Type B pancreatic cell (in vitro differentiated cells): Measurements from ENCODE around the gene MCTP1. TPM values are rescaled to one million over a fixed set of nuclear protein-coding genes. Genes with fewer than 3 reads are reported as not detected.

ENCODE experiments used
- DNase-seq: peaks from one replicate; pipeline ENCODE4 v3.0.0; 2021; ENCODE audit warnings: mixed read lengths; ENCODE audit not compliant: unreplicated experiment; ENCODE audit errors: extremely low spot score
- H3K27ac Mint-ChIP-seq: 2 replicates; pipeline ENCODE4 v1.8.0; 2021; ENCODE audit warnings: mild to moderate bottlenecking, mixed read lengths
- H3K27me3 Mint-ChIP-seq: 2 replicates; pipeline ENCODE4 v1.8.0; 2021; ENCODE audit warnings: mixed read lengths
- H3K36me3 Mint-ChIP-seq: 2 replicates; pipeline ENCODE4 v1.8.0; 2021; ENCODE audit warnings: mixed read lengths
- H3K4me1 Mint-ChIP-seq: one replicate; pipeline ENCODE4 v1.8.0; 2021; ENCODE audit warnings: mixed read lengths; ENCODE audit not compliant: unreplicated experiment
- H3K4me3 Mint-ChIP-seq: 2 replicates; pipeline ENCODE4 v1.8.0; 2021; ENCODE audit warnings: mild to moderate bottlenecking, mixed read lengths
- H3K9me3 Mint-ChIP-seq: 2 replicates; pipeline ENCODE4 v1.8.0; 2021; ENCODE audit warnings: mixed read lengths
- CTCF ChIP-seq: fragments of 200-600 bp; sonication (generic); conservative IDR thresholded peaks from 2 replicates; pipeline ENCODE4 v1.5.0; 2021; ENCODE audit warnings: antibody characterized with exemption, mild to moderate bottlenecking
- total RNA-seq: library from RNA; stranded (reverse); gene quantifications from 2 replicates; pipeline ENCODE4 v1.2.1, GENCODE V29; 2021; ENCODE audit warnings: low replicate concordance

MCTP1 gene
- total RNA-seq, 1 donor from 2014 or later = 4.6 TPM

GRCh38 chr5:95252801-95253200 is 32.1 kb downstream of the MCTP1 start:
- H3K4me1 Mint-ChIP-seq = no peaks in the 10 kb centered on the region
- no peaks in the 10 kb centered on the region for H3K9me3 Mint-ChIP-seq
- DNase-seq = no peak
- no peak overlapping the region for H3K4me3 Mint-ChIP-seq
- no peak overlapping the region for H3K27ac Mint-ChIP-seq
- no peak for TF ChIP-seq CTCF
- H3K27me3 Mint-ChIP-seq = no peaks in the 10 kb centered on the region
- no peaks in the 10 kb centered on the region for H3K36me3 Mint-ChIP-seq

GRCh38 chr5:95251185-95251584 is 33.7 kb downstream of the MCTP1 start:
- H3K27me3 Mint-ChIP-seq = no peaks in the 10 kb centered on the region
- H3K36me3 Mint-ChIP-seq = no peaks in the 10 kb centered on the region
- no peaks in the 10 kb centered on the region for H3K9me3 Mint-ChIP-seq
- no peak for TF ChIP-seq CTCF
- no peak for DNase-seq
- H3K4me3 Mint-ChIP-seq = no peak overlapping the region
- no peak overlapping the region for H3K27ac Mint-ChIP-seq
- H3K4me1 Mint-ChIP-seq = no peaks in the 10 kb centered on the region

DNA sequence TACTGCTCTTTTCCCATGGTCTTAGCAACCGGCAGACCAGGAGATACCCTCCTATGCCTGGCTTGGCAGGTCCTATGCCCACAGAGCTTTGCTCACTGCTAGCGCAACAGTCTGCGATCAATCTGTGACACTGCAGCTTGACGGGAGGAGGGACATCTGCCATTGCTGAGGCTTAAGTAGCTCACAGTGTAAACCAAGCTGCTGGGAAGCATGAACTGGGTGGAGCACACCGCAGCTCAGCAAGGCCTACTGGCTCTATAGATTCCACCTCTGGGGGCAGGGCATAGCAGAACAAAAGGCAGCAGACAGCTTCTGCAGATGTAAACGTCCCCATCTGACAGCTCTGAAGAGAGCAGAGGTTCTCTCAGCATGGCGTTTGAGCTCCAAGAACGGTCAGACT is 40.4 kb downstream of the MCTP1 start:
- TF ChIP-seq CTCF = no peak
- no peaks in the 10 kb centered on the region for H3K36me3 Mint-ChIP-seq
- H3K27ac Mint-ChIP-seq = no peak overlapping the region
- no peaks in the 10 kb centered on the region for H3K27me3 Mint-ChIP-seq
- no peaks in the 10 kb centered on the region for H3K4me1 Mint-ChIP-seq
- H3K9me3 Mint-ChIP-seq = peaks cover 5% of the 10 kb centered on the region
- H3K4me3 Mint-ChIP-seq = no peak overlapping the region
- DNase-seq = no peak

GRCh38 chr5:95241635-95242034 is 43.3 kb downstream of the MCTP1 start:
- H3K27ac Mint-ChIP-seq = no peak overlapping the region
- H3K36me3 Mint-ChIP-seq = no peaks in the 10 kb centered on the region
- H3K27me3 Mint-ChIP-seq = no peaks in the 10 kb centered on the region
- no peaks in the 10 kb centered on the region for H3K4me1 Mint-ChIP-seq
- H3K4me3 Mint-ChIP-seq = no peak overlapping the region
- no peak for DNase-seq
- peaks cover 5% of the 10 kb centered on the region for H3K9me3 Mint-ChIP-seq
- TF ChIP-seq CTCF = no peak

GRCh38 chr5:95241161-95241560 is 43.7 kb downstream of the MCTP1 start:
- Mint-ChIP-seq H3K27me3 (no peaks in the 10 kb centered on the region), H3K4me3 (no peak overlapping the region), H3K4me1 (no peaks in the 10 kb centered on the region), H3K27ac (no peak overlapping the region), H3K36me3 (no peaks in the 10 kb centered on the region), H3K9me3 (peaks cover 5% of the 10 kb centered on the region)
- no peak for TF ChIP-seq CTCF
- no peak for DNase-seq

DNA sequence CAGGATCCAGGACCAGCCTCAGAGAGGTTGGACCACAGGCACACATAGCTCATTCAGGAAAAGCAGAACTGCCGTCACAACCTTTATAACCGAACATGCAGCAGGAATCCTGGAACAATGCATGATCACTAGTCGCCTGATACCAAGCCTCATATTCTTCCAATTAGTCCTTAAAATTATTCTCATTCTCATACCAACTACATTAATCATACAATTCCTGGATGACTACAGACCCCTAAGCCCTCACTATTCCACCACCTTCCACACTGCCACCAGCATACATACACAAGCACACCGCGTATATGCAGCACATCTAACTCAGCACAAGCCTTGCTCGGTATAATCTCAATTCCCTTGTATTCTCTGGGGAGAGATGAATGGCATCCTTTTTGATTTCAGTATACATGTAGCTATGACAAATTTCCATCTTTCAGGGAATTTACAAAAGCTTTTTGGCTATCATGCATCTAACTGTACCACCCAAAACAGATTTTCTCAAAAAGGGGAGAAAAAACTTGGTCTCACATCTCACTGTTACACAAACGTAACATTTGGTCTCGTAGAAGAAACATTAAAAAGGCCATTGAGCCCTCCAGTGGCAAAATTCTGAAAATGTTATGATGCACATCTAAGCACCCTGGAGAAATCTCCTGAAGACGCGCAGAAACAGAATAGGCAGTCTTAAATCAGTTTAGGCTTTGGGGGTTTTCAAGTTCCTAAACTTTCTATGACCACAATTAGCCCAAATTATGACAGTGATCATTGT is 46.2 kb downstream of the MCTP1 start:
- Mint-ChIP-seq H3K36me3 (no peaks in the 10 kb centered on the region), H3K27me3 (no peaks in the 10 kb centered on the region), H3K27ac (no peak overlapping the region), H3K9me3 (peaks cover 5% of the 10 kb centered on the region), H3K4me3 (no peak overlapping the region), H3K4me1 (no peaks in the 10 kb centered on the region)
- TF ChIP-seq CTCF = peak; percentile 52
- no peak for DNase-seq
